Peyer's patch (tissue), 4 donors: ENCODE data around the gene P2RX6.

Source experiments
- CTCF ChIP-seq, 6 experiments: fragments of 450-650 bp in 4 of 6; fragments of 200-600 bp in 2 of 6; sonication (generic) in 1 of 6; IDR thresholded peaks; one replicate each; pipeline ENCODE4 v1.5.1; 2017 to 2019; ENCODE audit warnings: antibody characterized with exemption in 6 of 6, mild to moderate bottlenecking in 3 of 6, moderate library complexity in 1 of 6
- POLR2A ChIP-seq, 2 donors: fragments of 450-650 bp; IDR thresholded peaks; one replicate each; pipeline ENCODE4 v1.5.1; 2017; ENCODE audit warnings: antibody characterized with exemption in 2 of 2, mild to moderate bottlenecking in 2 of 2, moderate library complexity in 2 of 2

DNA sequence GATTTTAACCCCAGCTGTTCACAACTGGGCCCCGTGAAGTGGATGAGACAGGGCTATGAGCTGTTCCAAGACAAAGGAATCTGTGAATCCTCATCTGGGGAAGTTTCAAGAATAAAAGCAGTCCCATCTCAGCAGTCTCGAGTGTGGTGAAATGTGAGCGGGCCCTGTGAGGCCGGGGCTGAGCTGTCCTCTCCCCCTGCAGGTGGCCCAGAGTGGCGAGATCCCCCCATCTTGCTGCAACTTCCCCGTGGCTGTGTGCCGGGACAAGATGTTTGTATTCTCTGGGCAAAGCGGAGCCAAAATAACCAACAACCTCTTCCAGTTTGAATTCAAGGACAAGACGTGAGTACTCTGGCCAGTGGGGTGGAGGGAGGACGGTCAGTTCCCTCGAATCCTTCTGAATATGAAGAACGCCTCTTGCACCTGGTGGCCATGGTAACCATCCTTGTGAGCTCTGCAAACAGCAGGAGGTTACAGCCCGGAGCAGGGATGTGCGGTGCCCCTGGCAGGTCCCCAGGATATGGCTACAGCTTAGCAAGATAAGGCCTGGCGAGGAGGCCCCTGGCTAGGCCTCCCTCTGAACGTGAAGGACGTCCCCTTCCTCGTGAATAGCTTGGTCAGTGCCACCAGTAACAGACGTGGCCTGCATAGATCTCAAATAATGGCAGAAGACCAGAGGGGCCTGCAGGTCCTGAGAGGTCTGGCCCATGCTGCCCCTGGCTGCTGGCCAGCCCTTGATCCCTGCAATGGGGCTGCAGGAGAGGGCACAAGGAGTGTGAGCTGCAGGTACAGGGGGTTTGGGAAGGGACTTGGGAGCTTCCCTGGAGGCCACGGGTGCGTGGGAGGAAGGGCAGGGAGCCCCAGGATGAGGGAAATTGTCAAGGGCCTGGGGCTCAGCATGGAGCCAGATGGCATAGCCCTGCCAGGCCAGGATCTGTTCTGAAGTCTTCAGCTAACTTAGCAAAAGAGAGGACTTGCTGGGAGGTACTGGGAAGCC, 24.5 kb upstream of the P2RX6 start:
- TF ChIP-seq CTCF (IDR thresholded peaks at IDR 0.05) = no peak
- no peak for TF ChIP-seq POLR2A (IDR thresholded peaks at IDR 0.05)
